ENCODE data around the gene SLC12A8. TPM values are rescaled to one million over a fixed set of nuclear protein-coding genes. Genes with fewer than 3 reads are reported as not detected.

The SLC12A8 gene
- total and polyA plus RNA-seq, 4 donors: 1.1 to 2.6 (median 1.4) TPM; not detected in 1

DNA sequence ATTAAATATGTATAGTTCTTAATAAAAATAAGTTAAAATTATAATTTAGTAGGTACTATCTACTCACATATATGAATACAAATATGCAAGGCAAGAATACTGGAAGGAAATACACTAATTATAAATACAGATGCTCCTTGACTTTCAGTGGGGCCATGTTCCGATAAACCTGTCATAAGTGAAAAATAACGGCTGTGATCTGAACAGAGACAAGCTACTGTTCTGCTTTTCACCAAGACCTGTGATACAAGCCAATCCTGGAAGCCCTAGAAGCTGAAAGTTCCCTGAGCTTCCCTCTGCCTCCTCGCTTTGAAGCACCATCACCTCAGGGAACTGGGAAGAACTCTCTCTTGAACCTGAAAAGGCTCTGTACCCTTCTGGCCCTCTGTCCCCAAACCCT, 55.4 kb downstream of the SLC12A8 start:
- 91 to 94% methylated on average over 3 of the region's 3 CpGs for WGBS, 2 donors
- intact Hi-C loops (cut with DNase I): no loop called here
- H3K36me3 ChIP-seq (ENCODE audit: control insufficient read depth in 1 of 2, insufficient read depth in 2 of 2, low read length in 1 of 2): no peaks in the 10 kb centered on the region
- H3K27ac ChIP-seq (ENCODE audit: low read depth in 1 of 2, low read length in 2 of 2): no peak overlapping the region
- no peaks in the 10 kb centered on the region for H3K4me1 ChIP-seq (ENCODE audit: control insufficient read depth in 1 of 2, insufficient read depth in 2 of 2, low read length in 2 of 2)
- no peak for DNase-seq
- no peaks in the 10 kb centered on the region for H3K9me3 ChIP-seq (ENCODE audit: control insufficient read depth, low read length)
- H3K4me3 ChIP-seq (ENCODE audit: low read length in 2 of 2): no peak overlapping the region
- H3K27me3 ChIP-seq (ENCODE audit: control insufficient read depth in 1 of 2, insufficient read depth in 2 of 2, low read length in 1 of 2): no peaks in the 10 kb centered on the region
- no peak for ATAC-seq (ENCODE audit: low FRiP score)

- no peak overlapping the region for H3K4me3 ChIP-seq (ENCODE audit: low read length in 2 of 2)
- H3K4me1 ChIP-seq (ENCODE audit: control insufficient read depth in 1 of 2, insufficient read depth in 2 of 2, low read length in 2 of 2): no peaks in the 10 kb centered on the region
- no peaks in the 10 kb centered on the region for H3K36me3 ChIP-seq (ENCODE audit: control insufficient read depth in 1 of 2, insufficient read depth in 2 of 2, low read length in 1 of 2)
- whole genome bisulfite sequencing, 2 donors: 91% methylated on average over 7 of the region's 7 CpGs
- H3K27ac ChIP-seq (ENCODE audit: low read depth in 1 of 2, low read length in 2 of 2): no peak overlapping the region
- ATAC-seq (ENCODE audit: low FRiP score): no peak
- H3K27me3 ChIP-seq (ENCODE audit: control insufficient read depth in 1 of 2, insufficient read depth in 2 of 2, low read length in 1 of 2): no peaks in the 10 kb centered on the region
- no peaks in the 10 kb centered on the region for H3K9me3 ChIP-seq (ENCODE audit: control insufficient read depth, low read length)
- DNase-seq: no peak
- intact Hi-C loops (cut with DNase I): no loop called here
Measured at GRCh38 chr3:125156456-125156855, 56.1 kb downstream of the SLC12A8 start.

DNA sequence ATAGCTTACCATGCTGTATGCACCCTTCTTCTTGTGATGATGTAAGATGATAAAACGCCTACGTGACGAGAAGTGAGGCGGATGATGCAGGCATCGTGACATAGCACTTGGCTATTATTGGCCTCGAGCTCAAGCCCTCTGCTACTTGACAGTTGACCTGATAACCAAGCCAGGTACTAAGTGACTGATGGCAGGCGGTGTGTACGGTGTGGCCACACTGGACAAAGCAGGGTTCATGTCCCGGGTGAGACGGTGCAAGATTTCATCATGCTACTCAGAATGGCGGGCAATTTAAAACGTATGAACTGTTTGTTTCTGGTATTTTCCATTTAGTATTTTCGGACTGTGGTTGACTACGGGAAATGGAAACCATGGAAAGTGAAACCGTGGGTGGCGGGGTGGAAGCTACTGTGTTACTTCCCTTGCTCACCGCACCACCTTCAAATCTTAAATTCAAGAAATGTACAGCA, 57.7 kb downstream of the SLC12A8 start:
- Histone ChIP-seq H3K27ac (ENCODE audit: low read depth in 1 of 2, low read length in 2 of 2) (no peak overlapping the region), H3K4me1 (ENCODE audit: control insufficient read depth in 1 of 2, insufficient read depth in 2 of 2, low read length in 2 of 2) (no peaks in the 10 kb centered on the region), H3K9me3 (ENCODE audit: control insufficient read depth, low read length) (no peaks in the 10 kb centered on the region), H3K4me3 (ENCODE audit: low read length in 2 of 2) (no peak overlapping the region), H3K27me3 (ENCODE audit: control insufficient read depth in 1 of 2, insufficient read depth in 2 of 2, low read length in 1 of 2) (no peaks in the 10 kb centered on the region), H3K36me3 (ENCODE audit: control insufficient read depth in 1 of 2, insufficient read depth in 2 of 2, low read length in 1 of 2) (no peaks in the 10 kb centered on the region)
- 92 to 93% methylated on average over 17 of the region's 17 CpGs for WGBS, 2 donors
- DNase-seq (no peak), ATAC-seq (ENCODE audit: low FRiP score) (no peak)
- intact Hi-C loops (cut with DNase I): no loop called here

DNA sequence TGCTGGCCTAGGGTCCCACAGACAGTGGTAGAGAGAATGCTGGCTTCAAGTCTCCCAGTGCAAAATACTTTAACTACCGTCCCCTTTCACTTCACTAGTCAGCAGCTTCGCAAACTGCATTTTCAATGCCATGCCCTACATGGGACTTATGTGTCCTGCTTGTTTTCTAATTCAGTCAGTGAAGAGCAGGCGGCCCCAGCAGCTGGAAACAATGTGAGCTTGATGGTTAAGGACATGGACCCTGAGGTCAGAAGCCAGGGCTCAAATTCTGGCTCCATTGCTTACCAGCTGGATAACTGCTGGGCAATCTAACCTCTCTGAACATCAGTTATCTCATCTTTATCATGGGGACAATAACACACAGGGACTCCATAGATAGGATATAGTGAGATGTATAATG, 58.4 kb downstream of the SLC12A8 start:
- Histone ChIP-seq H3K36me3 (ENCODE audit: control insufficient read depth in 1 of 2, insufficient read depth in 2 of 2, low read length in 1 of 2) (no peaks in the 10 kb centered on the region), H3K27me3 (ENCODE audit: control insufficient read depth in 1 of 2, insufficient read depth in 2 of 2, low read length in 1 of 2) (no peaks in the 10 kb centered on the region), H3K9me3 (ENCODE audit: control insufficient read depth, low read length) (no peaks in the 10 kb centered on the region), H3K4me1 (ENCODE audit: control insufficient read depth in 1 of 2, insufficient read depth in 2 of 2, low read length in 2 of 2) (no peaks in the 10 kb centered on the region), H3K27ac (ENCODE audit: low read depth in 1 of 2, low read length in 2 of 2) (no peak overlapping the region), H3K4me3 (ENCODE audit: low read length in 2 of 2) (no peak overlapping the region)
- 91 to 93% methylated on average over 3 of the region's 3 CpGs for WGBS, 2 donors
- ATAC-seq (ENCODE audit: low FRiP score) (no peak), DNase-seq (no peak)
- intact Hi-C loops (cut with DNase I): no loop called here

DNA sequence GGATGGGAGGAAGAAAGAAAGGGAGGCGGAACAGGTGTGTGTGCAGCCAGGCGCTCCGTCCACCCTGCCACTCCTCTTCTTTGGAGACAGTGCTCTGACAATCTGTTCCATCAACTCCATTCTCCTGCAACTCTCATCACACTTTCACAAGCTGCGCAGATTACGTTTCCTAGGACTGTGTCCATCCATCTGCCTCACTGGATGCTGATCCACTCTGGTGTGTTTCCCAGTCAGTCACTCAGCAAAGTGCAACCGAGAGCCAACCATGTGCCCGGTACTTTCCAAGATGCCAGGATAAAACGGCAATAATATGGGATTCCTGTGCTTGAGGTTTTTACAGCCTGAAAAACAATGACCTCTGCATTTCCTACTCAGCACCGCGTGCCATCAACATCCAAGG, 59.6 kb downstream of the SLC12A8 start:
- H3K4me1 ChIP-seq (ENCODE audit: control insufficient read depth in 1 of 2, insufficient read depth in 2 of 2, low read length in 2 of 2): no peaks in the 10 kb centered on the region
- no peaks in the 10 kb centered on the region for H3K36me3 ChIP-seq (ENCODE audit: control insufficient read depth in 1 of 2, insufficient read depth in 2 of 2, low read length in 1 of 2)
- no peaks in the 10 kb centered on the region for H3K9me3 ChIP-seq (ENCODE audit: control insufficient read depth, low read length)
- no peak overlapping the region for H3K4me3 ChIP-seq (ENCODE audit: low read length in 2 of 2)
- 71 to 83% methylated on average over 9 to 10 of the region's 10 CpGs for WGBS, 2 donors
- no peak for ATAC-seq (ENCODE audit: low FRiP score)
- DNase-seq: no peak
- intact Hi-C loops (cut with DNase I): no loop called here
- no peak overlapping the region for H3K27ac ChIP-seq (ENCODE audit: low read depth in 1 of 2, low read length in 2 of 2)
- no peaks in the 10 kb centered on the region for H3K27me3 ChIP-seq (ENCODE audit: control insufficient read depth in 1 of 2, insufficient read depth in 2 of 2, low read length in 1 of 2)

DNA sequence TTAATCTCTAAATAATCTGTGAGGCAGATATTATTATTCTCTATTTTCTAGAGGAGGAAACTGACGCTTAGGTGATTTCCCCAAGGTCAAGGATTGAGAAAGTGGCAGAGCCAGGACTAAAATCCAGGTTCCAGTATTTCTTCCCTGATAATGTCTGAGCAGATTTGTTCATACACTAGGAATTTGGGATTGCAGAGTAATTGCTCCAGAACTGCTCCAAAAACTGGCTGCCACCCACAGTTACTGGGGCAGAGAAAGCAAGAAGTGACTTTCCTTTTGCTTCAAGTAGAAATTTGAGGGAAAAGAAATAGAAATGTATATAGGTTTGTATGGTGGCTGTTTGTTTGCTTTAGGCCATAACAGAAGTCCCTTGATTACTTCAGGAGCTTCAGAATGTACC, 60.6 kb downstream of the SLC12A8 start:
- no peaks in the 10 kb centered on the region for H3K36me3 ChIP-seq (ENCODE audit: control insufficient read depth in 1 of 2, insufficient read depth in 2 of 2, low read length in 1 of 2)
- H3K27ac ChIP-seq (ENCODE audit: low read depth in 1 of 2, low read length in 2 of 2): no peak overlapping the region
- H3K4me3 ChIP-seq (ENCODE audit: low read length in 2 of 2): no peak overlapping the region
- WGBS, 2 donors: 0 to 12% methylated on average over 1 of the region's 1 CpG
- no peak for DNase-seq
- no peaks in the 10 kb centered on the region for H3K9me3 ChIP-seq (ENCODE audit: control insufficient read depth, low read length)
- intact Hi-C loops (cut with DNase I): no loop called here
- no peaks in the 10 kb centered on the region for H3K27me3 ChIP-seq (ENCODE audit: control insufficient read depth in 1 of 2, insufficient read depth in 2 of 2, low read length in 1 of 2)
- no peaks in the 10 kb centered on the region for H3K4me1 ChIP-seq (ENCODE audit: control insufficient read depth in 1 of 2, insufficient read depth in 2 of 2, low read length in 2 of 2)
- ATAC-seq (ENCODE audit: low FRiP score): peak; percentile 67

- 32 to 45% methylated on average over 9 of the region's 9 CpGs for WGBS, 2 donors
- Histone ChIP-seq H3K4me3 (ENCODE audit: low read length in 2 of 2) (no peak overlapping the region), H3K4me1 (ENCODE audit: control insufficient read depth in 1 of 2, insufficient read depth in 2 of 2, low read length in 2 of 2) (no peaks in the 10 kb centered on the region), H3K36me3 (ENCODE audit: control insufficient read depth in 1 of 2, insufficient read depth in 2 of 2, low read length in 1 of 2) (no peaks in the 10 kb centered on the region), H3K27ac (ENCODE audit: low read depth in 1 of 2, low read length in 2 of 2) (peak overlapping the region in 1 of 2 donors; percentile 4), H3K9me3 (ENCODE audit: control insufficient read depth, low read length) (no peaks in the 10 kb centered on the region), H3K27me3 (ENCODE audit: control insufficient read depth in 1 of 2, insufficient read depth in 2 of 2, low read length in 1 of 2) (no peaks in the 10 kb centered on the region)
- DNase-seq: no peak
- intact Hi-C loops (cut with DNase I): no loop called here
- no peak for ATAC-seq (ENCODE audit: low FRiP score)
Measured at GRCh38 chr3:125151442-125151817, 61.1 kb downstream of the SLC12A8 start.

- no peak for DNase-seq
- Histone ChIP-seq H3K27me3 (ENCODE audit: control insufficient read depth in 1 of 2, insufficient read depth in 2 of 2, low read length in 1 of 2) (no peaks in the 10 kb centered on the region), H3K4me1 (ENCODE audit: control insufficient read depth in 1 of 2, insufficient read depth in 2 of 2, low read length in 2 of 2) (no peaks in the 10 kb centered on the region), H3K36me3 (ENCODE audit: control insufficient read depth in 1 of 2, insufficient read depth in 2 of 2, low read length in 1 of 2) (no peaks in the 10 kb centered on the region), H3K4me3 (ENCODE audit: low read length in 2 of 2) (no peak overlapping the region), H3K27ac (ENCODE audit: low read depth in 1 of 2, low read length in 2 of 2) (peak overlapping the region in 1 of 2 donors; percentile 4), H3K9me3 (ENCODE audit: control insufficient read depth, low read length) (no peaks in the 10 kb centered on the region)
- intact Hi-C loops (cut with DNase I): no loop called here
- 70 to 71% methylated on average over 14 of the region's 14 CpGs for WGBS, 2 donors
- no peak for ATAC-seq (ENCODE audit: low FRiP score)
Measured at GRCh38 chr3:125150525-125151441, 61.8 kb downstream of the SLC12A8 start.

DNA sequence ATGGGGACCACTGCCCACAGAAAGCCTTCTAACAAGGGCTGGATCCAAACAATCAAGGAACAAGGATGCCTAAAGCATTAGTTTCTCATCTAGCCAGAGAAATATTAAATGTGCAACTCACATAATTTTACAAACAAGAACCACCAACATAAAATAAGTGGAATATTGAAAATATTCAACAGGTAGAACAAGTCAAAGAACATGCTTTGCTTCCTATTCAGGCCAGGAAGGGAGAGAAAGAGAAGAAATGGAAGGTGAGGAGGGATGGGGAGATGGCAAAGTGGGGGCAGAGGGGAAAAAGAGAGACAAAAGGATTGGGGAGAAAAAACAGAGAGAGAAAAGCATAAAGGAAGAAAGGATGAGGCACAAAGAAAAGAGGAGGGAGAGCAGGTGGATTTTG, 63.1 kb downstream of the SLC12A8 start:
- no peaks in the 10 kb centered on the region for H3K4me1 ChIP-seq (ENCODE audit: control insufficient read depth in 1 of 2, insufficient read depth in 2 of 2, low read length in 2 of 2)
- intact Hi-C loops (cut with DNase I): no loop called here
- H3K4me3 ChIP-seq (ENCODE audit: low read length in 2 of 2): no peak overlapping the region
- ATAC-seq (ENCODE audit: low FRiP score): no peak
- no peaks in the 10 kb centered on the region for H3K27me3 ChIP-seq (ENCODE audit: control insufficient read depth in 1 of 2, insufficient read depth in 2 of 2, low read length in 1 of 2)
- peak overlapping the region in 1 of 2 donors; percentile 14 for H3K27ac ChIP-seq (ENCODE audit: low read depth in 1 of 2, low read length in 2 of 2)
- no peak for DNase-seq
- H3K9me3 ChIP-seq (ENCODE audit: control insufficient read depth, low read length): no peaks in the 10 kb centered on the region
- no peaks in the 10 kb centered on the region for H3K36me3 ChIP-seq (ENCODE audit: control insufficient read depth in 1 of 2, insufficient read depth in 2 of 2, low read length in 1 of 2)
